Measurements from ENCODE around the gene FGFRL1.
A peak's percentile ranks its signal among the peaks of the same experiment; 100 is the strongest.
"Not testable (repeated sequence)": the region's sequence is repeated elsewhere in the genome, so short reads cannot be mapped to it uniquely, and the experiment has no call there.

Gene FGFRL1

GRCh38 chr4:973431-974397, 37.7 kb upstream of the FGFRL1 start, which contains the start of gene DGKQ:
TSS of gene DGKQ (minus strand) at chr4:973569. CDS start at chr4:973482, 87 bp downstream.
- peak; percentile 39 for DNase-seq

DNA sequence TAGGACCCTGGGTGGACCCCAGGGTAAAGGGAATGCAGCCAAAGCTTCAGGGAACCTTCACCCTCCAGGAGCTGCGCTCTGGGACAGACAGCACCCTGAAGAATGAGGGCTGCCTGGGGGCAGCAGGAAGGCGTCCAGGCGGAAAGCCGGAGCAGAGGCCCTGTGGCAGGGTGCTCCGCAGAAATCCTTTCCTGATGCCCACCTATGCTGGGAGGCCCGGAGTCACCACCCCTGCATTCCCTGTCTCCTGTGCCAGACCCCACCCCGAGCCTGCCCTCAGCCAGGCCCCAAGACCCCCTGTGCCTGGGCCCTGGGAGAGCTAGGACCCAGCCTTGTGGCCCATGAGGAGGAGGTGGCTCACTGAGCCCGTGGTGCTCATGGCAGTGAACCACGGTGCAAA, 36.8 kb upstream of the FGFRL1 start:
- peak; percentile 5 for DNase-seq

DNA sequence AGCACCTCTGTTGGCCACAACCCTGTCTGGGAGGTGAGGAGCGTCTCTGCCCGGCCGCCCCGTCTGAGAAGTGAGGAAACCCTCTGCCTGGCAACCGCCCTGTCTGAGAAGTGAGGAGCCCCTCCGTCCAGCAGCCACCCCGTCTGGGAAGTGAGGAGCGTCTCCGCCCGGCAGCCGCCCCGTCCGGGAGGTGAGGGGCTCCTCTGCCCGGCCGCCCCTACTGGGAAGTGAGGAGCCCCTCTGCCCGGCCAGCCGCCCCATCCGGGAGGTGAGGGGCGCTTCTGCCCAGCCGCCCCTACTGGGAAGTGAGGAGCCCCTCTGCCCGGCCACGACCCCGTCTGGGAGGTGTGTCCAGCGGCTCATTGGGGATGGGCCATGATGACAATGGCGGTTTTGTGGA, 35.4 kb upstream of the FGFRL1 start:
- DNase-seq = not testable (repeated sequence)

GRCh38 chr4:978957-979701, 32.3 kb upstream of the FGFRL1 start:
- DNase-seq = no peak

GRCh38 chr4:982291-982690, 29.1 kb upstream of the FGFRL1 start:
- no peak for DNase-seq

- no peak for DNase-seq
These were observed 28.6 kb upstream of the FGFRL1 start for GRCh38 chr4:982814-983213.

GRCh38 chr4:984336-985054, 26.9 kb upstream of the FGFRL1 start:
- no peak for DNase-seq

DNA sequence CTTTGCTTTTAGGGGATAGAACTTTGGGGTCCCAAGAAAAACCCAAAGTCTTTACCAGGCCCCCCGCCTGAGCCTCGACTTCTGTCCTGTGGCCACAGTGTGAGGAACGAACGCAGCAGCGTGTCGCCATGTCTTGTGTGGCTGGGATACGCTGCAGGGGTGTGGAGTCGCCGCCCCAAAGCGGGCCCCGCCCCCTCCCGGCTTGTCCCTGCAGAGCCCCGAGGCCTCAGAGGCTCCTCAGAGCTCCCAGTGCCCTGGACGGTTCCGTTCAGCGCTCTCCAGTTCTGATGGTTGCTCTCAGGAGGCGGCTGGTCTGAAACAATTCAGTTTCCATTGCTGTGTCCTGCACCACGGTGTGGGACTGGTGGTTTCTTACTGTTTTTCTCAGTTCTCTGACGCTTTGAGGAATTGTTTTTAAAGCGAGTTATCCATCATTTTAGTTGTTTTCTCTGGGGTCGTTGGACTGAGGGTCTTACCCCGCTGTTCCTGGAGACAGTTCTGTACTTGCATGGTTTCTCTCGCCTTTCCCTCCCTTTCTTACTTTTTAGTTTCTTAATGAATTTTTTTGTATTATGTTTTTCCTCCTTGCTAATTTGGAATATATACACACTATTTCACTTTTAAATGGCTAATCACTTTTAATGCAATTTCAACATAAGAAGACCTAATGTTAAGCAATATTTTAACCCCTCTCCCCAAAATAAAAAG, 26.1 kb upstream of the FGFRL1 start:
- DNase-seq = peak; percentile 36

GRCh38 chr4:986428-986878, 25.0 kb upstream of the FGFRL1 start:
- DNase-seq = peak; percentile 71

DNA sequence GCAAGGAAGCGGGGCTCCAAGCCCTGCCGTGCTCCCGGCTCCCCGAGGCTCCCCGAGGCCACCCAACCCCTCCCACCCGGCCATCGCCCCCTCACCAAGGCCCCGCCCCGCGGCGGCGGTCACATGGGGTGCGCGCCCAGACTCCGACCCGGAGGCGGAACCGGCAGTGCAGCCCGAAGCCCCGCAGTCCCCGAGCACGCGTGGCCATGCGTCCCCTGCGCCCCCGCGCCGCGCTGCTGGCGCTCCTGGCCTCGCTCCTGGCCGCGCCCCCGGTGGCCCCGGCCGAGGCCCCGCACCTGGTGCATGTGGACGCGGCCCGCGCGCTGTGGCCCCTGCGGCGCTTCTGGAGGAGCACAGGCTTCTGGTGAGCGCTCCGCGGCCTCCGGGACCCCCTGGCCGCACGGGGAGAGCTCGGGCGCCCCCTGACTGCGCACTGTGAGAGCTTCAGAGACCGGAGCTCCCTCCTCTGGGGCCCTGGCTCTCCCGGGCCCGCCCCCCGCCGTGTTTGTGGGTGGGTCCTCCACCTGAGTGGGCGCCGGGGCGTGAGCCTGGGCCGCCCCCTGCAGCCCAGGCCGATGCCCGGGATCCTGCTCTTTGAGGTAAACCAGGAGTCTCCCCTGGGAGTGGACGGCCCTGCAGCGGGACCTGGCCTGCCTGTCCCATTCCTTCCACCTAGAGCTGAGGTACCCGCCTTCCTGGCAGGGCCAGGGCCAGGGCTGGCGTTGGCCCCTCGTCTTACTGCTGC, 24.4 kb upstream of the FGFRL1 start, which contains the start of gene IDUA:
IDUA (plus strand) TSS at position 166 of the 745 bp plus-strand sequence; CDS start at position 207, 41 bp downstream.
- peak; percentile 74 for DNase-seq

GRCh38 chr4:987624-988513, 23.6 kb upstream of the FGFRL1 start:
- no peak for DNase-seq

DNA sequence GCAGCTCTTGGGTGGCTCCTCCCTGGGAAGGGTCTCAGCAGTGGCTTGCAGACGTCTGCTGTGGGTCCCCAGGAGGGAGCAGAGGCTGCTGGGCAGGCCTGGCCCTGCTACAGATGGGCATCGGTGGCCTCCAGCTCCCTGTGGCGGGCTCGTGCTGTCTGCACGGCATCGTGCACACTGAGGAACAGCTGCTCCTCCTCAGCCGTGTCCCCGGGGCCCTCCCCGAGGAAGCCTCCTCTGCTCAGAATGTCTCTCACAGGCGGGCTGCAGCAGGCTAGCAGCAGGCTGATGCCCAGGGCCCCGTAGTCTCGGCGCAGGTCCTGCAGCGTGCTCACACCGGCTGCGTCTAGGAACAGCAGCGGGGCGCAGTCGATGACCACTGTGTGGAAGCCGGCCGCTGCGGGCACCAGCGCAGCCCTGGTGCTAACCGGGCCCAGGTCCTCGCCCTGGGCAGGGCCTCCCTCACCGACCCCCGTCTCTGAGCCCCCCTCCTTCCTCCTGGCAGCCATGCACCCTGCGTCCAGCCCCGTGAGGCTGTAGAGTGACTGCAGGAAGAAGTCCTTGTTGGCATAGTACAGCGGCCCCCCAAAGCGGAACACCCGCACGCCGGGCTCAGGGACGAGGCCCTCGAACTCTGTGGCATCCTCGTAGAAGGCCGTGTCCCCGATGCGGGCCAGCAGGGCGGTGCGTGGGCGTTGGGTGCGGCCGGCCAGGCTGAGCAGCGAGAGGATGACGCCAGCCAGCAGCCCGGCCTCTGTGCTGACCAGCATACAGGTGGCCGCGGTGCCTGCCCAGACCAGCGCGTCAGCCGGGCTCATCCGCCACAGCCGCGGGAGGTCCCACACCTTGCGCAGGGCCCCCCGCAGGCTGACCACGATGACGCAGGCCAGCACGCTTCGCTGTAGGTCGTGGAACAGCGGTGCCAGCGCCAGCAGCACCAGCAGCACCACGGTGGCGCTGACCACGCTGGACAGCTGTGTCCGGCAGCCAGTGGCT, 22.4 kb upstream of the FGFRL1 start:
- no peak for DNase-seq

GRCh38 chr4:989722-990471, 21.5 kb upstream of the FGFRL1 start:
- DNase-seq = no peak

GRCh38 chr4:990746-991367, 20.6 kb upstream of the FGFRL1 start:
- no peak for DNase-seq

- no peak for DNase-seq
These were observed 19.8 kb upstream of the FGFRL1 start for GRCh38 chr4:991451-992296.

- DNase-seq = no peak
These were observed 18.9 kb upstream of the FGFRL1 start for GRCh38 chr4:992297-993110.

Measured in retina (tissue), 1 donor.